Measurements from ENCODE around the gene SGF29. TPM values are rescaled to one million over a fixed set of nuclear protein-coding genes. Genes with fewer than 3 reads are reported as not detected.
A peak's percentile ranks its signal among the peaks of the same experiment; 100 is the strongest.
"Not testable (repeated sequence)": the region's sequence is repeated elsewhere in the genome, so short reads cannot be mapped to it uniquely, and the experiment has no call there.

Gene SGF29
- total and polyA plus RNA-seq, 9 donors = 28.5 to 59.8 (median 42.5) TPM

GRCh38 chr16:28621481-28622155, 67.9 kb downstream of the SGF29 start:
- Histone ChIP-seq H3K9me3 (no peaks in the 10 kb centered on the region), H3K27me3 (no peaks in the 10 kb centered on the region), H3K27ac (no peak overlapping the region), H3K4me1 (ENCODE audit: insufficient read depth) (peaks cover 2% of the 10 kb centered on the region), H3K36me3 (no peaks in the 10 kb centered on the region), H3K4me3 (no peak overlapping the region)
- 77 to 83% (median 80%) methylated on average over 7 of the region's 7 CpGs for WGBS, 3 donors
- no peak for DNase-seq
- TF ChIP-seq CTCF (IDR thresholded peaks at IDR 0.05) (no peak), EP300 (IDR thresholded peaks at IDR 0.05) (no peak), POLR2A (IDR thresholded peaks at IDR 0.05) (no peak)
- intact Hi-C loops (cut with DNase I) = no loop called here

GRCh38 chr16:28622532-28623171, 68.9 kb downstream of the SGF29 start:
- DNase-seq; intact Hi-C loops (cut with DNase I); H3K4me1 ChIP-seq (ENCODE audit: insufficient read depth); H3K36me3 ChIP-seq; H3K27me3 ChIP-seq; H3K9me3 ChIP-seq: not testable (repeated sequence)
- 27 to 32% (median 29%) methylated on average over 24 of the region's 24 CpGs for WGBS, 3 donors
- Histone ChIP-seq H3K4me3 (peak overlapping the region; percentile 38), H3K27ac (peak overlapping the region in 1 of 2 donors; percentile 53)

- TF ChIP-seq POLR2A (IDR thresholded peaks at IDR 0.05) (no peak), CTCF (IDR thresholded peaks at IDR 0.05) (no peak), EP300 (IDR thresholded peaks at IDR 0.05) (no peak)
- peak in 2 of 5 donors; percentile 54 to 60 for DNase-seq
- Histone ChIP-seq H3K36me3 (no peaks in the 10 kb centered on the region), H3K27me3 (no peaks in the 10 kb centered on the region), H3K4me3 (peak overlapping the region; percentile 38), H3K27ac (peak overlapping the region in 1 of 2 donors; percentile 53), H3K9me3 (no peaks in the 10 kb centered on the region), H3K4me1 (ENCODE audit: insufficient read depth) (peaks cover 2% of the 10 kb centered on the region)
- WGBS, 3 donors = 0 to 4% (median 3%) methylated on average over 19 to 68 of the region's 68 CpGs
- intact Hi-C loops (cut with DNase I) = no loop called here
Observed at GRCh38 chr16:28623172-28623711, 69.5 kb downstream of the SGF29 start.

GRCh38 chr16:28630905-28631304, 77.2 kb downstream of the SGF29 start:
- H3K27me3 ChIP-seq; H3K4me1 ChIP-seq (ENCODE audit: insufficient read depth); H3K4me3 ChIP-seq; H3K27ac ChIP-seq; H3K36me3 ChIP-seq; intact Hi-C loops (cut with DNase I); DNase-seq; H3K9me3 ChIP-seq: not testable (repeated sequence)
- 72 to 79% (median 74%) methylated on average over 4 to 5 of the region's 5 CpGs for WGBS, 3 donors

GRCh38 chr16:28636093-28636823, 82.5 kb downstream of the SGF29 start:
- H3K4me1 ChIP-seq (ENCODE audit: insufficient read depth); H3K4me3 ChIP-seq; H3K27me3 ChIP-seq; H3K36me3 ChIP-seq; H3K9me3 ChIP-seq; intact Hi-C loops (cut with DNase I); DNase-seq; H3K27ac ChIP-seq: not testable (repeated sequence)
- 17 to 35% (median 26%) methylated on average over 5 of the region's 5 CpGs for WGBS, 3 donors

GRCh38 chr16:28637765-28638164, 84.0 kb downstream of the SGF29 start, which contains the start of gene NPIPB8:
Gene NPIPB8 (plus strand): TSS chr16:28638065. CDS start chr16:28638361, 296 bp downstream.
- intact Hi-C loops (cut with DNase I); H3K27me3 ChIP-seq; DNase-seq; H3K9me3 ChIP-seq; H3K27ac ChIP-seq; H3K4me1 ChIP-seq (ENCODE audit: insufficient read depth); H3K36me3 ChIP-seq; H3K4me3 ChIP-seq: not testable (repeated sequence)
- 94 to 100% methylated on average over 1 of the region's 1 CpG; no CpG with 5 or more reads in 1 of the 3 donors for WGBS, 3 donors

- H3K9me3 ChIP-seq; H3K4me1 ChIP-seq (ENCODE audit: insufficient read depth); H3K4me3 ChIP-seq; H3K36me3 ChIP-seq; DNase-seq; H3K27ac ChIP-seq; H3K27me3 ChIP-seq; intact Hi-C loops (cut with DNase I): not testable (repeated sequence)
- 53 to 92% (median 78%) methylated on average over 2 to 4 of the region's 5 CpGs for WGBS, 3 donors
Observed at GRCh38 chr16:28638359-28638758, 84.6 kb downstream of the SGF29 start.

- not testable (repeated sequence) for H3K4me3 ChIP-seq
- WGBS, 3 donors = 61 to 74% (median 72%) methylated on average over 2 of the region's 2 CpGs
Observed at GRCh38 chr16:28639959-28640358, 86.2 kb downstream of the SGF29 start.

More at GRCh38 chr16:28639959-28640358, 86.2 kb downstream of the SGF29 start:
- intact Hi-C loops (cut with DNase I); H3K27ac ChIP-seq; H3K9me3 ChIP-seq; DNase-seq; H3K27me3 ChIP-seq; H3K36me3 ChIP-seq; H3K4me1 ChIP-seq (ENCODE audit: insufficient read depth): not testable (repeated sequence)

Data from ovary (tissue), 9 donors.